ENCODE results near the gene TLDC2.

The TLDC2 gene

DNA sequence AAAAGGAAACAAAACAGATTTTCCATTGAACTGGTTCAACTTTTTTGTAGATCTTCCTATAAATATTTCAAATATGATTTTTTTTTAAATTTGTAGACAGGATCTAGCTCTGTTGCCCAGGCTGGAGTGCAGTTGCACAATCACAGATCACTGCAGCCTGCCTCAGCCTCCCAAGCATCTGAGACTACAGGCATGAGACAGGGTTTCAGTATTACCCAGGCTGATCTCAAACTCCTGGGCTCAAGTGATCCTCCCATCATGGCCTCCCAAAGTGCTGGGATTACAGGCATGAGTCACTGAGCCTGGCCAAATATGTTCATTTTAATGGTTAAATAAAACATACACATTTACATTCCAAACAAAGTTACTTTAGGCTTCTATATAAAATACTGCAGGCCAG, 42.0 kb downstream of the TLDC2 start:
- Histone ChIP-seq H3K4me3 (replicated peaks; ENCODE audit: insufficient read depth, low read length) (no peak overlapping the region), H3K27ac (replicated peaks) (no peak overlapping the region), H3K27me3 (ENCODE audit: insufficient read depth, poor library complexity, severe bottlenecking) (no peaks in the 10 kb centered on the region)
- TF ChIP-seq POLR2AphosphoS5 (IDR thresholded peaks at IDR 0.05; ENCODE audit: low read depth) = no peak
- TF ChIP-seq GABPA (IDR thresholded peaks at IDR 0.05; ENCODE audit: low read depth) = no peak
- TF ChIP-seq REST (IDR thresholded peaks at IDR 0.05; ENCODE audit: insufficient replicate concordance, low read depth) = no peak
- TF ChIP-seq, protein P1, sequence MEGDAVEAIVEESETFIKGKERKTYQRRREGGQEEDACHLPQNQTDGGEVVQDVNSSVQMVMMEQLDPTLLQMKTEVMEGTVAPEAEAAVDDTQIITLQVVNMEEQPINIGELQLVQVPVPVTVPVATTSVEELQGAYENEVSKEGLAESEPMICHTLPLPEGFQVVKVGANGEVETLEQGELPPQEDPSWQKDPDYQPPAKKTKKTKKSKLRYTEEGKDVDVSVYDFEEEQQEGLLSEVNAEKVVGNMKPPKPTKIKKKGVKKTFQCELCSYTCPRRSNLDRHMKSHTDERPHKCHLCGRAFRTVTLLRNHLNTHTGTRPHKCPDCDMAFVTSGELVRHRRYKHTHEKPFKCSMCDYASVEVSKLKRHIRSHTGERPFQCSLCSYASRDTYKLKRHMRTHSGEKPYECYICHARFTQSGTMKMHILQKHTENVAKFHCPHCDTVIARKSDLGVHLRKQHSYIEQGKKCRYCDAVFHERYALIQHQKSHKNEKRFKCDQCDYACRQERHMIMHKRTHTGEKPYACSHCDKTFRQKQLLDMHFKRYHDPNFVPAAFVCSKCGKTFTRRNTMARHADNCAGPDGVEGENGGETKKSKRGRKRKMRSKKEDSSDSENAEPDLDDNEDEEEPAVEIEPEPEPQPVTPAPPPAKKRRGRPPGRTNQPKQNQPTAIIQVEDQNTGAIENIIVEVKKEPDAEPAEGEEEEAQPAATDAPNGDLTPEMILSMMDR (IDR thresholded peaks at IDR 0.05; ENCODE audit: insufficient read depth, low read length) = no peak
- TF ChIP-seq SPI1 (IDR thresholded peaks at IDR 0.05; ENCODE audit: borderline replicate concordance, low read depth) = no peak
- DNase-seq (ENCODE audit: low read depth in 1 of 2, low spot score in 1 of 2) = no peak

DNA sequence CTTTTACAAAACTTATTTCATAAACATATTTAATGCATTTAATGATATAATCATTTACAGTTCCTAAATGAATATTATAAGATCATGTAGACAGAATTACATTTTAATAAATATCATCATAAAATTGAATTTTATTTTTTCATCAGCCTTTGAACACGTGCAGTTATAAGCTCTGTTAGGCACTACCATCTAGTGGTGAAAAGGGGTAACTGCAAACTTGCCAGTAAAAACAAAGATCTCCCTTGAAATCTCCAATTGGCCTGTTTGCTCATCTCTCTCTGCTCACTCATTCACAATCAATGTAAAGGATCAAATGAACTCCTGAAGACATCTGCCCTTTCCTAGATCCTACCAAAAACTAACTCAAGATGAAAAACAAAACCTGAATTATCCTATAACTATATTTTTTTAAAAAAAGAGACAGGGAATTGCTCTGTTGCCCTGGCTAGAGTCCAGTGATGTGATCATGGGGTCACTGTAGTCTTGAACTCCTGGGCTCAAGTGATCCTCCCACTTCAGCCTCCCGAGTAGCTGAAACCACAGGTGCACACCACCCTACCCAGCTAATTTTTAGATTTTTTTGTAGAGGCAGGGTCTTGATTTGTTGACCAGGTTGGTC, 43.9 kb downstream of the TLDC2 start:
- H3K4me3 ChIP-seq (replicated peaks; ENCODE audit: insufficient read depth, low read length) = no peak overlapping the region
- peak in 1 of 2 experiments; percentile 54 for DNase-seq (ENCODE audit: low read depth in 1 of 2, low spot score in 1 of 2)
- H3K27me3 ChIP-seq (ENCODE audit: insufficient read depth, poor library complexity, severe bottlenecking) = no peaks in the 10 kb centered on the region
- TF ChIP-seq, protein P1 (IDR thresholded peaks at IDR 0.05; ENCODE audit: insufficient read depth, low read length) = peak; percentile 88
- no peak for TF ChIP-seq REST (IDR thresholded peaks at IDR 0.05; ENCODE audit: insufficient replicate concordance, low read depth)
- H3K27ac ChIP-seq (replicated peaks) = no peak overlapping the region

- TF ChIP-seq GABPA (IDR thresholded peaks at IDR 0.05; ENCODE audit: low read depth) (no peak), SPI1 (IDR thresholded peaks at IDR 0.05; ENCODE audit: borderline replicate concordance, low read depth) (no peak), POLR2AphosphoS5 (IDR thresholded peaks at IDR 0.05; ENCODE audit: low read depth) (no peak), REST (IDR thresholded peaks at IDR 0.05; ENCODE audit: insufficient replicate concordance, low read depth) (no peak)
- TF ChIP-seq, protein P1 (IDR thresholded peaks at IDR 0.05; ENCODE audit: insufficient read depth, low read length) = no peak
- Histone ChIP-seq H3K27ac (replicated peaks) (no peak overlapping the region), H3K4me3 (replicated peaks; ENCODE audit: insufficient read depth, low read length) (no peak overlapping the region), H3K27me3 (ENCODE audit: insufficient read depth, poor library complexity, severe bottlenecking) (no peaks in the 10 kb centered on the region)
- DNase-seq (ENCODE audit: low read depth in 1 of 2, low spot score in 1 of 2) = no peak
Observed at GRCh38 chr20:36920334-36920730, 44.4 kb downstream of the TLDC2 start.
